Vagina (tissue), 2 donors: ENCODE results near the gene FAM3B.

Source experiments
- POLR2A ChIP-seq, 2 donors: fragments of 450-650 bp; IDR thresholded peaks; one replicate each; pipeline ENCODE4 v1.6.1; 2017; ENCODE audit warnings: antibody characterized with exemption in 2 of 2, mild to moderate bottlenecking in 2 of 2, moderate library complexity in 2 of 2
- POLR2AphosphoS5 ChIP-seq, 2 donors: sonication (generic); formaldehyde crosslinking; IDR thresholded peaks; one replicate each; pipeline ENCODE4 v1.9.0; 2017; ENCODE audit warnings: antibody characterized with exemption in 2 of 2, mild to moderate bottlenecking in 2 of 2, low read depth in 1 of 2; ENCODE audit not compliant: insufficient read depth in 1 of 2
- TF ChIP-seq, protein P1 (sequence below), 3 experiments: fragments of 450-650 bp in 2 of 3; fragments of 200-600 bp in 1 of 3; sonication (generic) in 1 of 3; IDR thresholded peaks; one replicate each; pipeline ENCODE4 v1.5.1; 2017 to 2019; ENCODE audit warnings: antibody characterized with exemption in 3 of 3, mild to moderate bottlenecking in 2 of 3, moderate library complexity in 2 of 3

DNA sequence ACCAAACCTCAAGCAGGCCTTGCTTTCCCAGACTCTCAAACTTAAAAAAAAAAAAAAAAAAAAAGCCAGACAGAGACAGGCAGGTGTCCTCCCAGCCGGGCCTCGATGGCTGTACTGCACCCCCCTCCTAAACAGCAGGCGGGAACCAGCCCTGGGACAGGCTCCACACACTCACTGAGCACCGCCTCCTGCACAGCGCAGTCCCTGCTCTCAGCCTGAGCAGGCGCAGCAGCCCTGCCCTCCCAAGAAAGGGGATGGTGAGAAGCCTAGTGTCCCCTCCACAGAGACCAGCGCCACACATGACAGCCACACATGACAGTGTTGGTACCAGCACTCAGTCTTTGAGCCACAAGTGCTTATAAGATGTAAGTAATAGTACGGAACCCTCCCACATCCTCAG is 57.2 kb downstream of the FAM3B start:
- TF ChIP-seq, protein P1, sequence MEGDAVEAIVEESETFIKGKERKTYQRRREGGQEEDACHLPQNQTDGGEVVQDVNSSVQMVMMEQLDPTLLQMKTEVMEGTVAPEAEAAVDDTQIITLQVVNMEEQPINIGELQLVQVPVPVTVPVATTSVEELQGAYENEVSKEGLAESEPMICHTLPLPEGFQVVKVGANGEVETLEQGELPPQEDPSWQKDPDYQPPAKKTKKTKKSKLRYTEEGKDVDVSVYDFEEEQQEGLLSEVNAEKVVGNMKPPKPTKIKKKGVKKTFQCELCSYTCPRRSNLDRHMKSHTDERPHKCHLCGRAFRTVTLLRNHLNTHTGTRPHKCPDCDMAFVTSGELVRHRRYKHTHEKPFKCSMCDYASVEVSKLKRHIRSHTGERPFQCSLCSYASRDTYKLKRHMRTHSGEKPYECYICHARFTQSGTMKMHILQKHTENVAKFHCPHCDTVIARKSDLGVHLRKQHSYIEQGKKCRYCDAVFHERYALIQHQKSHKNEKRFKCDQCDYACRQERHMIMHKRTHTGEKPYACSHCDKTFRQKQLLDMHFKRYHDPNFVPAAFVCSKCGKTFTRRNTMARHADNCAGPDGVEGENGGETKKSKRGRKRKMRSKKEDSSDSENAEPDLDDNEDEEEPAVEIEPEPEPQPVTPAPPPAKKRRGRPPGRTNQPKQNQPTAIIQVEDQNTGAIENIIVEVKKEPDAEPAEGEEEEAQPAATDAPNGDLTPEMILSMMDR (IDR thresholded peaks at IDR 0.05): no peak
- no peak for TF ChIP-seq POLR2AphosphoS5 (IDR thresholded peaks at IDR 0.05; ENCODE audit: insufficient read depth in 1 of 2, low read depth in 1 of 2)
- TF ChIP-seq POLR2A (IDR thresholded peaks at IDR 0.05): no peak
